ENCODE data around the gene BPTF.
"Not testable (repeated sequence)": the region's sequence is repeated elsewhere in the genome, so short reads cannot be mapped to it uniquely, and the experiment has no call there.

BPTF gene

GRCh38 chr17:67993998-67994361 lies 168.7 kb downstream of the BPTF start:
- DNase-seq: peak; percentile 31

GRCh38 chr17:67994817-67995569 lies 169.7 kb downstream of the BPTF start:
- in situ Hi-C loops (cut with HindIII; ENCODE audit: low pct_ligation_motif_present, low pct_unique_long_range_greater_than_20kb, low sequenced_read_pairs): no loop called here

More at GRCh38 chr17:67993998-67994361, 168.7 kb downstream of the BPTF start:
- in situ Hi-C loops (cut with HindIII; ENCODE audit: low pct_ligation_motif_present, low pct_unique_long_range_greater_than_20kb, low sequenced_read_pairs): no loop called here

GRCh38 chr17:67995570-67996263 lies 170.4 kb downstream of the BPTF start:
- DNase-seq: peak; percentile 29
- in situ Hi-C loops (cut with HindIII; ENCODE audit: low pct_ligation_motif_present, low pct_unique_long_range_greater_than_20kb, low sequenced_read_pairs): no loop called here

More at GRCh38 chr17:67994817-67995569, 169.7 kb downstream of the BPTF start:
- peak; percentile 78 for DNase-seq

GRCh38 chr17:67996301-67997171 lies 171.2 kb downstream of the BPTF start, which contains the start of gene C17orf58:
Gene C17orf58 (minus strand): TSS chr17:67996469. CDS start chr17:67996198, 271 bp downstream.
- in situ Hi-C loops (cut with HindIII; ENCODE audit: low pct_ligation_motif_present, low pct_unique_long_range_greater_than_20kb, low sequenced_read_pairs); DNase-seq: not testable (repeated sequence)

- DNase-seq: no peak
These were observed 173.2 kb downstream of the BPTF start for GRCh38 chr17:67998466-67998865.

GRCh38 chr17:67999291-67999911 lies 174.1 kb downstream of the BPTF start:
- DNase-seq: peak; percentile 11
- in situ Hi-C loops (cut with HindIII; ENCODE audit: low pct_ligation_motif_present, low pct_unique_long_range_greater_than_20kb, low sequenced_read_pairs): no loop called here

More at GRCh38 chr17:67998466-67998865, 173.2 kb downstream of the BPTF start:
- in situ Hi-C loops (cut with HindIII; ENCODE audit: low pct_ligation_motif_present, low pct_unique_long_range_greater_than_20kb, low sequenced_read_pairs): no loop called here

- no peak for DNase-seq
- in situ Hi-C loops (cut with HindIII; ENCODE audit: low pct_ligation_motif_present, low pct_unique_long_range_greater_than_20kb, low sequenced_read_pairs): no loop called here
These were observed 178.9 kb downstream of the BPTF start for GRCh38 chr17:68004201-68004600.

GRCh38 chr17:68006797-68007196 lies 181.5 kb downstream of the BPTF start:
- in situ Hi-C loops (cut with HindIII; ENCODE audit: low pct_ligation_motif_present, low pct_unique_long_range_greater_than_20kb, low sequenced_read_pairs): no loop called here

GRCh38 chr17:68011199-68011665 lies 185.9 kb downstream of the BPTF start:
- in situ Hi-C loops (cut with HindIII; ENCODE audit: low pct_ligation_motif_present, low pct_unique_long_range_greater_than_20kb, low sequenced_read_pairs): no loop called here
- peak; percentile 45 for DNase-seq

More at GRCh38 chr17:68006797-68007196, 181.5 kb downstream of the BPTF start:
- no peak for DNase-seq

- in situ Hi-C loops (cut with HindIII; ENCODE audit: low pct_ligation_motif_present, low pct_unique_long_range_greater_than_20kb, low sequenced_read_pairs): no loop called here
- DNase-seq: no peak
These were observed 188.1 kb downstream of the BPTF start for GRCh38 chr17:68013385-68013784.

- DNase-seq: no peak
- in situ Hi-C loops (cut with HindIII; ENCODE audit: low pct_ligation_motif_present, low pct_unique_long_range_greater_than_20kb, low sequenced_read_pairs): no loop called here
These were observed 189.9 kb downstream of the BPTF start for GRCh38 chr17:68015081-68015723.

GRCh38 chr17:68016838-68017237 lies 191.5 kb downstream of the BPTF start:
- in situ Hi-C loops (cut with HindIII; ENCODE audit: low pct_ligation_motif_present, low pct_unique_long_range_greater_than_20kb, low sequenced_read_pairs): no loop called here
- no peak for DNase-seq

- DNase-seq; in situ Hi-C loops (cut with HindIII; ENCODE audit: low pct_ligation_motif_present, low pct_unique_long_range_greater_than_20kb, low sequenced_read_pairs): not testable (repeated sequence)
These were observed 193.2 kb downstream of the BPTF start for GRCh38 chr17:68018493-68018892.

GRCh38 chr17:68019336-68019674 lies 194.0 kb downstream of the BPTF start:
- in situ Hi-C loops (cut with HindIII; ENCODE audit: low pct_ligation_motif_present, low pct_unique_long_range_greater_than_20kb, low sequenced_read_pairs): no loop called here
- DNase-seq: no peak

- in situ Hi-C loops (cut with HindIII; ENCODE audit: low pct_ligation_motif_present, low pct_unique_long_range_greater_than_20kb, low sequenced_read_pairs): no loop called here
- peak; percentile 96 for DNase-seq
These were observed 194.5 kb downstream of the BPTF start for GRCh38 chr17:68019675-68020408.

- in situ Hi-C loops (cut with HindIII; ENCODE audit: low pct_ligation_motif_present, low pct_unique_long_range_greater_than_20kb, low sequenced_read_pairs): no loop called here
These were observed 195.1 kb downstream of the BPTF start for GRCh38 chr17:68020409-68020756.

GRCh38 chr17:68020791-68021190 lies 195.5 kb downstream of the BPTF start:
- in situ Hi-C loops (cut with HindIII; ENCODE audit: low pct_ligation_motif_present, low pct_unique_long_range_greater_than_20kb, low sequenced_read_pairs); DNase-seq: not testable (repeated sequence)

More at GRCh38 chr17:68020409-68020756, 195.1 kb downstream of the BPTF start:
- no peak for DNase-seq

Measured in ACHN (cell line).